ENCODE data around the gene ATP8A2.

Gene ATP8A2

GRCh38 chr13:25462301-25463125 is 90.7 kb downstream of the ATP8A2 start:
- TF ChIP-seq POLR2A (IDR thresholded peaks at IDR 0.05; ENCODE audit: low read length) (no peak), GATA1 (IDR thresholded peaks at IDR 0.05; ENCODE audit: low read depth, low read length) (no peak)
- DNase-seq = no peak

- no peak for TF ChIP-seq POLR2A (IDR thresholded peaks at IDR 0.05; ENCODE audit: low read length)
- no peak for TF ChIP-seq GATA1 (IDR thresholded peaks at IDR 0.05; ENCODE audit: low read depth, low read length)
- DNase-seq = no peak
These were observed 91.7 kb downstream of the ATP8A2 start for GRCh38 chr13:25463496-25463895.

GRCh38 chr13:25466880-25467279 is 95.1 kb downstream of the ATP8A2 start:
- DNase-seq = no peak
- TF ChIP-seq GATA1 (IDR thresholded peaks at IDR 0.05; ENCODE audit: low read depth, low read length) = no peak
- TF ChIP-seq POLR2A (IDR thresholded peaks at IDR 0.05; ENCODE audit: low read length) = no peak

GRCh38 chr13:25468325-25469168 is 96.8 kb downstream of the ATP8A2 start:
- no peak for TF ChIP-seq POLR2A (IDR thresholded peaks at IDR 0.05; ENCODE audit: low read length)
- TF ChIP-seq GATA1 (IDR thresholded peaks at IDR 0.05; ENCODE audit: low read depth, low read length) = no peak
- DNase-seq = peak; percentile 57 to 66

- TF ChIP-seq POLR2A (IDR thresholded peaks at IDR 0.05; ENCODE audit: low read length) = no peak
- TF ChIP-seq GATA1 (IDR thresholded peaks at IDR 0.05; ENCODE audit: low read depth, low read length) = no peak
- no peak for DNase-seq
These were observed 97.4 kb downstream of the ATP8A2 start for GRCh38 chr13:25469169-25469525.

- TF ChIP-seq GATA1 (IDR thresholded peaks at IDR 0.05; ENCODE audit: low read depth, low read length) (no peak), POLR2A (IDR thresholded peaks at IDR 0.05; ENCODE audit: low read length) (no peak)
- DNase-seq = no peak
These were observed 102.1 kb downstream of the ATP8A2 start for GRCh38 chr13:25473864-25474263.

- DNase-seq = no peak
- no peak for TF ChIP-seq GATA1 (IDR thresholded peaks at IDR 0.05; ENCODE audit: low read depth, low read length)
- TF ChIP-seq POLR2A (IDR thresholded peaks at IDR 0.05; ENCODE audit: low read length) = no peak
These were observed 106.4 kb downstream of the ATP8A2 start for GRCh38 chr13:25478186-25478585.

- TF ChIP-seq POLR2A (IDR thresholded peaks at IDR 0.05; ENCODE audit: low read length) = no peak
- no peak for TF ChIP-seq GATA1 (IDR thresholded peaks at IDR 0.05; ENCODE audit: low read depth, low read length)
- no peak for DNase-seq
These were observed 117.5 kb downstream of the ATP8A2 start for GRCh38 chr13:25489238-25489637.

- DNase-seq = no peak
- no peak for TF ChIP-seq GATA1 (IDR thresholded peaks at IDR 0.05; ENCODE audit: low read depth, low read length)
- no peak for TF ChIP-seq POLR2A (IDR thresholded peaks at IDR 0.05; ENCODE audit: low read length)
These were observed 118.5 kb downstream of the ATP8A2 start for GRCh38 chr13:25490236-25490635.

- TF ChIP-seq GATA1 (IDR thresholded peaks at IDR 0.05; ENCODE audit: low read depth, low read length) = no peak
- TF ChIP-seq POLR2A (IDR thresholded peaks at IDR 0.05; ENCODE audit: low read length) = no peak
These were observed 122.3 kb downstream of the ATP8A2 start for GRCh38 chr13:25493931-25494640.

GRCh38 chr13:25494698-25495411 is 123.1 kb downstream of the ATP8A2 start:
- no peak for DNase-seq
- no peak for TF ChIP-seq POLR2A (IDR thresholded peaks at IDR 0.05; ENCODE audit: low read length)
- TF ChIP-seq GATA1 (IDR thresholded peaks at IDR 0.05; ENCODE audit: low read depth, low read length) = no peak

More at GRCh38 chr13:25493931-25494640, 122.3 kb downstream of the ATP8A2 start:
- no peak for DNase-seq

- TF ChIP-seq GATA1 (IDR thresholded peaks at IDR 0.05; ENCODE audit: low read depth, low read length) = no peak
- no peak for TF ChIP-seq POLR2A (IDR thresholded peaks at IDR 0.05; ENCODE audit: low read length)
- no peak for DNase-seq
These were observed 129.5 kb downstream of the ATP8A2 start for GRCh38 chr13:25501231-25501630.

- TF ChIP-seq POLR2A (IDR thresholded peaks at IDR 0.05; ENCODE audit: low read length) (no peak), GATA1 (IDR thresholded peaks at IDR 0.05; ENCODE audit: low read depth, low read length) (no peak)
- no peak for DNase-seq
These were observed 130.3 kb downstream of the ATP8A2 start for GRCh38 chr13:25502031-25502430.
